HepG2 (cell line): ENCODE data around the gene C13orf46. TPM values are rescaled to one million over a fixed set of nuclear protein-coding genes. Genes with fewer than 3 reads are reported as not detected.

Source experiments
- ATAC-seq: fragments of 200-7000 bp; cut with Tn5 transposase; 3 replicates; pipeline ENCODE4 v1.9.1; 2020; ENCODE audit warnings: mild to moderate bottlenecking, moderate library complexity
- BruUV-seq: library from RNA; stranded (reverse); fragments of 400-500 nt; replicated peaks from 2 replicates; lab custom pipeline; 2021; lab: Mats Ljungman, UMichigan
- CTCF ChIA-PET: fragments of 300-600 bp; formaldehyde crosslinking; extraction: SDS; loops from one replicate; lab custom pipeline; 2021; ENCODE audit warnings: low total read pairs, inconsistent platforms, low intra/inter-chr PET ratio; lab: Yijun Ruan, JAX
- POLR2A ChIA-PET: fragments of 350-600 bp; sonication (Branson Sonifier 250); formaldehyde crosslinking; loops from one replicate; lab custom pipeline; 2020; ENCODE audit warnings: antibody characterized with exemption, inconsistent platforms; lab: Yijun Ruan, JAX
- DNase-seq: peaks from one replicate; pipeline ENCODE4 v3.0.0-alpha.2; 2015; ENCODE audit warnings: low spot score
- FAIRE-seq: peaks from 3 replicates; lab custom pipeline; 2011; peaks lifted over from hg19 to GRCh38; lab: Jason Lieb, UNC
- H2AFZ ChIP-seq: one replicate; pipeline ENCODE4 v1.6.1; 2011; ENCODE audit warnings: low read length, inconsistent platforms
- H3K27ac ChIP-seq: fragments of 300-600 bp; 3 replicates; pipeline ENCODE4 v1.8.0; 2011; ENCODE audit warnings: mixed run types, mild to moderate bottlenecking, mixed read lengths, low read length, inconsistent platforms; ENCODE audit not compliant: insufficient read depth; ENCODE audit errors: extremely low read length
- H3K27me3 ChIP-seq, 2 experiments: fragments of 200-600 bp in 1 of 2; 2 replicates in 1 of 2; 3 replicates in 1 of 2; pipeline versions ENCODE4 v1.6.0 to v1.8.0; 2011; ENCODE audit warnings: low read length in 2 of 2, mild to moderate bottlenecking in 2 of 2, moderate library complexity in 2 of 2, inconsistent platforms in 1 of 2; ENCODE audit not compliant: insufficient read depth in 2 of 2, control insufficient read depth in 1 of 2
- H3K36me3 ChIP-seq, 2 experiments: fragments of 200-600 bp in 1 of 2; replicated peaks in 1 of 2; 2 replicates in 1 of 2; 3 replicates in 1 of 2; pipeline versions ENCODE4 v1.5.1 to v1.8.0; 2011; ENCODE audit warnings: low read length in 2 of 2, inconsistent platforms in 1 of 2; ENCODE audit not compliant: insufficient read depth in 2 of 2, control insufficient read depth in 1 of 2
- H3K4me1 ChIP-seq: 2 replicates; pipeline ENCODE4 v1.5.1; 2012; ENCODE audit warnings: low read length, inconsistent platforms; ENCODE audit not compliant: insufficient read depth
- H3K4me2 ChIP-seq: 2 replicates; pipeline ENCODE4 v1.6.0; 2011; ENCODE audit warnings: low read depth, low read length, inconsistent platforms
- H3K4me3 ChIP-seq, 3 experiments: fragments of 200-600 bp in 1 of 3; sonication (generic), shearing (Covaris generic) in 1 of 3; replicated peaks in 1 of 3; 2 replicates each; pipeline ENCODE4 v1.5.1; 2011 to 2016; ENCODE audit warnings: low read length in 3 of 3, inconsistent platforms in 2 of 3, low read depth in 2 of 3, mild to moderate bottlenecking in 2 of 3, control low read depth in 1 of 3, mixed read lengths in 1 of 3; ENCODE audit not compliant: insufficient read depth in 1 of 3
- H3K79me2 ChIP-seq: one replicate; pipeline ENCODE4 v1.6.1; 2011; ENCODE audit warnings: low read length, inconsistent platforms; ENCODE audit not compliant: insufficient read depth
- H3K9ac ChIP-seq: 2 replicates; pipeline ENCODE4 v1.6.0; 2011; ENCODE audit warnings: mild to moderate bottlenecking, low read depth, low read length, inconsistent platforms; ENCODE audit not compliant: insufficient read depth
- H3K9me3 ChIP-seq: 2 replicates; pipeline ENCODE4 v1.5.1; 2012; ENCODE audit warnings: mild to moderate bottlenecking, low read length
- H4K20me1 ChIP-seq: 2 replicates; pipeline ENCODE4 v1.6.0; 2011; ENCODE audit warnings: inconsistent platforms, mild to moderate bottlenecking, low read length, moderate library complexity; ENCODE audit not compliant: insufficient read depth
- MLXIP ChIP-seq: sonication (generic); formaldehyde crosslinking; IDR thresholded peaks from 2 replicates; pipeline ENCODE4 v1.9.0; 2021; ENCODE audit warnings: missing genetic modification reagents, borderline replicate concordance
- PLRG1 ChIP-seq: fragments of 450-650 bp; conservative IDR thresholded peaks from 2 replicates; pipeline ENCODE4 v1.6.1; 2016
- SALL2 ChIP-seq: sonication (generic); formaldehyde crosslinking; IDR thresholded peaks from 2 replicates; pipeline ENCODE4 v1.8.1; 2023; ENCODE audit warnings: mild to moderate bottlenecking, missing genetic modification reagents, inconsistent platforms
- SOX13 ChIP-seq, 3 experiments: fragments of 450-650 bp in 1 of 3; sonication (generic) in 1 of 3; formaldehyde crosslinking in 1 of 3; IDR thresholded peaks in 2 of 3; conservative IDR thresholded peaks in 1 of 3; 2 replicates each; pipeline versions ENCODE4 v1.5.0 to v1.6.1; 2016 to 2020; ENCODE audit warnings: antibody characterized with exemption in 1 of 3, mild to moderate bottlenecking in 1 of 3, missing compliant biosample characterization in 1 of 3, missing genetic modification reagents in 1 of 3, moderate library complexity in 1 of 3
- TFDP1 ChIP-seq: IDR thresholded peaks from 2 replicates; pipeline ENCODE4 v1.6.1; 2016; ENCODE audit warnings: missing compliant biosample characterization, missing genetic modification reagents, borderline replicate concordance
- USF2 ChIP-seq, 2 experiments: sonication (generic) in 1 of 2; formaldehyde crosslinking in 1 of 2; IDR thresholded peaks; 2 replicates each; pipeline versions ENCODE4 v1.5.1 to v1.6.1; 2011 to 2020; ENCODE audit warnings: borderline replicate concordance in 1 of 2, low read depth in 1 of 2, low read length in 1 of 2, mild to moderate bottlenecking in 1 of 2, missing genetic modification reagents in 1 of 2, moderate library complexity in 1 of 2
- XBP1 ChIP-seq: sonication (generic); formaldehyde crosslinking; IDR thresholded peaks from 2 replicates; pipeline ENCODE4 v1.5.0; 2020; ENCODE audit warnings: missing genetic modification reagents
- ZNF691 ChIP-seq: sonication (generic); formaldehyde crosslinking; IDR thresholded peaks from 2 replicates; pipeline ENCODE4 v1.4.0; 2020; ENCODE audit warnings: missing genetic modification reagents, low read depth, mild to moderate bottlenecking, borderline replicate concordance
- WGBS: methylation state at CpG from one replicate; pipeline ENCODE4 v1.1.6; 2017; ENCODE audit warnings: low lambda C conversion rate; 5-methylcytosine and 5-hydroxymethylcytosine counted together
- in situ Hi-C: cut with HindIII; loops from 2 replicates; pipeline ENCODE4 v1.10.0; 2017; ENCODE audit warnings: low pct_unique_long_range_greater_than_20kb; ENCODE audit not compliant: extremely low pct_ligation_motif_present
- intact Hi-C: fragments of 100-400 bp; cut with micrococcal nuclease; formaldehyde crosslinking; loops from one replicate; pipeline ENCODE4 v1.10.0; 2022; ENCODE audit not compliant: unreplicated experiment
- polyA plus RNA-seq, 8 experiments: library from polyadenylated mRNA; depleted of rRNA in 3 of 8; stranded (reverse) in 7 of 8; unstranded in 1 of 8; fragments of >200 nt; fragmentation: Illumina TruSeq in 4 of 8; extraction: Trizol in 4 of 8; gene quantifications; 2 replicates each; pipeline versions ENCODE4 v1.2.1 to v1.2.3, GENCODE V29; 2011 to 2016; ENCODE audit warnings: low read depth in 4 of 8, missing spikeins in 1 of 8, mixed read lengths in 1 of 8; ENCODE audit not compliant: insufficient read depth in 1 of 8
- total RNA-seq, 5 experiments: library from RNA; depleted of rRNA; stranded (reverse); fragments of >200 nt; fragmentation: Illumina TruSeq; extraction: Trizol; gene quantifications; 2 replicates each; pipeline ENCODE4 v1.2.3, GENCODE V29; 2016; ENCODE audit warnings: low read depth in 1 of 5

The C13orf46 gene
- total and polyA plus RNA-seq, 2 of the 13 experiments (the other 11 are each of a cell fraction or from before 2014, with no cell fraction given), result 0.01 TPM; not detected in 1

DNA sequence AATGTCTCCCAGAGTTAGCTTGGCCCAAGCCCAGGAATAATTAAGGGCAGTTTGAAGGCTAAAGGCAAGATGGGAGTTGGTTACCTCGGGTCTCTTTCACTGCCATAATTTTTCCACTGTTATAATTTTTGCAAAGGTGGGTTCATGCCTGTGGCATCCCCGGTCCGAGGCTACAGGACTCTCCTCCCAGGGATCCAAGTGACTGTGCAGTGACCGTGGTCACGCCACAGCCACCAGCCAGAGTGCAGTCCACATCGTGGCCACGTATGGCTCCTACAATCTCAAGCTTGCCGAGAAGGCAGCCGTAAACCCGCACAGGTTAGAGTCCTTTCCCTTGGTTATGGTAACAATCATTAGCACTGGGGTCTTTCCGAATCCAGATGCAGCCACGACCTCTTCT, 36.8 kb downstream of the C13orf46 start:
- no peaks in the 10 kb centered on the region for H3K79me2 ChIP-seq
- H4K20me1 ChIP-seq, result no peaks in the 10 kb centered on the region
- H3K4me1 ChIP-seq, result peaks cover 10% of the 10 kb centered on the region
- WGBS, result 42% methylated on average over 11 of the region's 12 CpGs
- no peak for FAIRE-seq
- H3K4me3 ChIP-seq, result no peak overlapping the region
- no peak overlapping the region for H3K27ac ChIP-seq
- no peak for TF ChIP-seq MLXIP (CRISPR knock-in tag)
- no peak for TF ChIP-seq USF2 (IDR thresholded peaks at IDR 0.05; ENCODE audit: low read depth, low read length)
- TF ChIP-seq USF2 (CRISPR knock-in tag; IDR thresholded peaks at IDR 0.05; ENCODE audit: borderline replicate concordance), result no peak
- TF ChIP-seq XBP1 (CRISPR knock-in tag), result no peak
- no peak for TF ChIP-seq ZNF691 (CRISPR knock-in tag)
- TF ChIP-seq TFDP1 (CRISPR knock-in tag), result no peak
- TF ChIP-seq SALL2 (CRISPR knock-in tag), result no peak
- no peak for TF ChIP-seq SOX13 (IDR thresholded peaks at IDR 0.05)
- TF ChIP-seq SOX13 (CRISPR knock-in tag; conservative IDR thresholded peaks at IDR 0.05 in 1 of 2, IDR thresholded peaks at IDR 0.05 in 1 of 2), result no peak
- TF ChIP-seq PLRG1, result no peak
- TF ChIP-seq, all 625 proteins: peak for 0
- ChIA-PET POLR2A (no interaction called here), CTCF (no interaction called here)
- in situ Hi-C loops, result no loop called here
- no peak for DNase-seq
- no peaks in the 10 kb centered on the region for H3K36me3 ChIP-seq
- H3K4me2 ChIP-seq, result no peak overlapping the region
- intact Hi-C loops, result no loop called here
- no peak for ATAC-seq
- no peak overlapping the region for H3K9ac ChIP-seq
- no peaks in the 10 kb centered on the region for H3K9me3 ChIP-seq
- peaks cover 4 to 63% of the 10 kb centered on the region in 2 experiments for H3K27me3 ChIP-seq
- no peak overlapping the region for H2AFZ ChIP-seq
- BruUV-seq, result no TSS peak
